ENCODE measurements around the gene NTRK3. TPM values are rescaled to one million over a fixed set of nuclear protein-coding genes. Genes with fewer than 3 reads are reported as not detected.

The NTRK3 gene
- total RNA-seq, 2 donors from 2014 or later, result 4.2 to 7.2 TPM

- no peaks in the 10 kb centered on the region for H3K36me3 ChIP-seq
- intact Hi-C loops (cut with DNase I), result no loop called here
- H3K4me3 ChIP-seq, result no peak overlapping the region
- TF ChIP-seq POLR2AphosphoS5 (IDR thresholded peaks at IDR 0.05) (no peak), POLR2A (IDR thresholded peaks at IDR 0.05) (no peak)
- TF ChIP-seq, protein P1, sequence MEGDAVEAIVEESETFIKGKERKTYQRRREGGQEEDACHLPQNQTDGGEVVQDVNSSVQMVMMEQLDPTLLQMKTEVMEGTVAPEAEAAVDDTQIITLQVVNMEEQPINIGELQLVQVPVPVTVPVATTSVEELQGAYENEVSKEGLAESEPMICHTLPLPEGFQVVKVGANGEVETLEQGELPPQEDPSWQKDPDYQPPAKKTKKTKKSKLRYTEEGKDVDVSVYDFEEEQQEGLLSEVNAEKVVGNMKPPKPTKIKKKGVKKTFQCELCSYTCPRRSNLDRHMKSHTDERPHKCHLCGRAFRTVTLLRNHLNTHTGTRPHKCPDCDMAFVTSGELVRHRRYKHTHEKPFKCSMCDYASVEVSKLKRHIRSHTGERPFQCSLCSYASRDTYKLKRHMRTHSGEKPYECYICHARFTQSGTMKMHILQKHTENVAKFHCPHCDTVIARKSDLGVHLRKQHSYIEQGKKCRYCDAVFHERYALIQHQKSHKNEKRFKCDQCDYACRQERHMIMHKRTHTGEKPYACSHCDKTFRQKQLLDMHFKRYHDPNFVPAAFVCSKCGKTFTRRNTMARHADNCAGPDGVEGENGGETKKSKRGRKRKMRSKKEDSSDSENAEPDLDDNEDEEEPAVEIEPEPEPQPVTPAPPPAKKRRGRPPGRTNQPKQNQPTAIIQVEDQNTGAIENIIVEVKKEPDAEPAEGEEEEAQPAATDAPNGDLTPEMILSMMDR (IDR thresholded peaks at IDR 0.05), result no peak
- 24% methylated on average over 5 of the region's 5 CpGs for WGBS
- no peak for DNase-seq (ENCODE audit: low spot score)
- peaks cover 15% of the 10 kb centered on the region for H3K27me3 ChIP-seq (replicated peaks; ENCODE audit: insufficient read depth)
- no peak overlapping the region for H3K27ac ChIP-seq
- no peaks in the 10 kb centered on the region for H3K9me3 ChIP-seq
- no peaks in the 10 kb centered on the region for H3K4me1 ChIP-seq (replicated peaks)
These were observed 26.1 kb upstream of the NTRK3 start for GRCh38 chr15:88282614-88283013.

DNA sequence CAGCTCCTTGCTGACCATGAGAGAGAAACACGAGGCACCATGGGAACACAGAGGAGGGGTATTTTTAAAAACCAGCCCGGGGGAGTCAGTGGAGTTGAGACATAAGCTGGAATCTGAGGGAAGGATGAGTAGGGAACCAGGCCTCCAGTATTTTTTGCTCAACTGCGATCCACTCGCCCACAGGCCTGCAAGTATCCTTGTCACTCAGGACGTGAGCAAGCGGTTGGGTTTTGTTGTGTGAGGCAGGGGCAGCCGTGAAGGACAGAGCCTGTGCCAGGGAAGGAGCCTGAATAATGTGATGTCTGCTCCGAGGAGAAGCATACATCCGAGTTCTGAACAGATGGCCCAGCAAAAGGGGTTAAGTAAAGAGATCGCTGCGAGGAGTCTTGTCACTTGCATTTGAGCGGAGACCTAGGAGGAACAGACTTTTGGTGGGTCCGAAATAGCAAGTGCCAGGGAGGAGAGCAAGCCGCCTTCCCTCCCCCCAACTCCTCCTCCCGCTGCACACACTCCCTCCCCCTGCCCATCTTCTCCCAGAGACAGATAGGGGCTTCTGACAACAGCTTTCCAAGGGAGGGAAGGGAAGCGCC, 20.4 kb upstream of the NTRK3 start:
- TF ChIP-seq POLR2AphosphoS5 (IDR thresholded peaks at IDR 0.05) (no peak), POLR2A (IDR thresholded peaks at IDR 0.05) (no peak)
- TF ChIP-seq, protein P1 (IDR thresholded peaks at IDR 0.05), result no peak
- Histone ChIP-seq H3K27me3 (replicated peaks; ENCODE audit: insufficient read depth) (peaks cover 1% of the 10 kb centered on the region), H3K4me3 (no peak overlapping the region), H3K27ac (no peak overlapping the region), H3K36me3 (no peaks in the 10 kb centered on the region), H3K4me1 (replicated peaks) (no peaks in the 10 kb centered on the region), H3K9me3 (no peaks in the 10 kb centered on the region)
- intact Hi-C loops (cut with DNase I), result loop anchor here (10.0 kb wide), 1 partner anchor 1362 kb away; no protein-coding TSS in a partner anchor
- 72% methylated on average over 15 of the region's 16 CpGs for WGBS
- DNase-seq (ENCODE audit: low spot score), result no peak

DNA sequence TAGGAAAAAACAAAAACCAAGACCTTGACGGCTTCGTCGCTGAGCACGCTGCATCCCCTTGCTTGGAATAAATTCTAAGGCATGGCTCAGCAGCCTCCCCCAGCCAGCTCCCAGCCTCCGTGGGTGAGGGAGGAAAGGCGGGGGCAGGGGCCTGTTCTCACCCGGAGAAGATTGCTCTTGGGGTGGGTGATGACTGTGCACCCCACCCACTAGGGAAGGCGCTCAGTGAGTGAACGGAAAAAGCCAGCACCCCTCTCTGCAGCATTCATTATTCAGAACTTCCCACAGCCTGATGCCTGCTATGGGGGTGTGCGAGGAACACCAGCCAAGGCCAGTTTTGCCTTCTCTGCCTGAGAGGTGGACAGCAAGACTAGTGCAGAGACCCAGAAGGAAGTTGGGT, 19.3 kb upstream of the NTRK3 start:
- DNase-seq (ENCODE audit: low spot score), result no peak
- Histone ChIP-seq H3K36me3 (no peaks in the 10 kb centered on the region), H3K27me3 (replicated peaks; ENCODE audit: insufficient read depth) (no peaks in the 10 kb centered on the region), H3K9me3 (no peaks in the 10 kb centered on the region), H3K4me1 (replicated peaks) (no peaks in the 10 kb centered on the region), H3K4me3 (no peak overlapping the region), H3K27ac (no peak overlapping the region)
- TF ChIP-seq POLR2AphosphoS5 (IDR thresholded peaks at IDR 0.05) (no peak), POLR2A (IDR thresholded peaks at IDR 0.05) (no peak)
- TF ChIP-seq, protein P1 (IDR thresholded peaks at IDR 0.05), result no peak
- intact Hi-C loops (cut with DNase I), result loop anchor here (10.0 kb wide), 1 partner anchor 1361 kb away; no protein-coding TSS in a partner anchor
- 50% methylated on average over 10 of the region's 10 CpGs for WGBS

GRCh38 chr15:88274553-88275460, 18.3 kb upstream of the NTRK3 start:
- no peaks in the 10 kb centered on the region for H3K27me3 ChIP-seq (replicated peaks; ENCODE audit: insufficient read depth)

More at GRCh38 chr15:88274553-88275460, 18.3 kb upstream of the NTRK3 start:
- WGBS, result 37% methylated on average over 11 of the region's 11 CpGs
- Histone ChIP-seq H3K36me3 (no peaks in the 10 kb centered on the region), H3K9me3 (no peaks in the 10 kb centered on the region), H3K4me1 (replicated peaks) (no peaks in the 10 kb centered on the region), H3K4me3 (no peak overlapping the region), H3K27ac (no peak overlapping the region)
- intact Hi-C loops (cut with DNase I), result loop anchor here (10.0 kb wide), 1 partner anchor 1360 kb away; no protein-coding TSS in a partner anchor
- DNase-seq (ENCODE audit: low spot score), result peak; percentile 37
- no peak for TF ChIP-seq POLR2AphosphoS5 (IDR thresholded peaks at IDR 0.05)
- TF ChIP-seq POLR2A (IDR thresholded peaks at IDR 0.05), result no peak
- TF ChIP-seq, protein P1 (IDR thresholded peaks at IDR 0.05), result peak; percentile 23 to 85 (median 72)

All from prostate gland (tissue), 2 donors.